NOMO-1 treated with dmso at 0.1 percent for 144 hours (cell line): ENCODE data around the gene LDAF1.
"Not testable (repeated sequence)": the region's sequence is repeated elsewhere in the genome, so short reads cannot be mapped to it uniquely, and the experiment has no call there.

Experiments
- DNase-seq: peaks from one replicate; lab custom pipeline; 2025; ENCODE audit not compliant: unreplicated experiment; lab: John Stamatoyannopoulos, UW

Gene LDAF1

DNA sequence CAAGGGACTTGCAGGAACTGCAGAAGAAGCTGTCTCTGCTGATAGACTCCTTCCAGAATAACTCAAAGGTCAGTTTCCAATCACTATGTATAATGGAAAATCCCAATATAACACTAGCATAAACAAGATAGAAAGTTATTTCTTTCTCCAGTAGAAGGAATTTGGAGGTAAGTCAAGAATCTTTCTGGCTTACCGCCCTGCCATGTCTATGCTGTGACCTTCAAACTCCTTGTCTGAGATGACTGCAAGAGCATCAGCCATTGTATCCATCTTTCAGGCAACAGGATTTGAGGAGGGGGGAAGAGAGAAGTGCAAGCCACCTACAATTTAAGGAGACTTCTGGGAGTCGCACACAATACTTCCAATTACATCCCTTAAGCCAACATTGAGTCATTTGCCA lies 2.7 kb downstream of the LDAF1 start:
- no peak for DNase-seq

DNA sequence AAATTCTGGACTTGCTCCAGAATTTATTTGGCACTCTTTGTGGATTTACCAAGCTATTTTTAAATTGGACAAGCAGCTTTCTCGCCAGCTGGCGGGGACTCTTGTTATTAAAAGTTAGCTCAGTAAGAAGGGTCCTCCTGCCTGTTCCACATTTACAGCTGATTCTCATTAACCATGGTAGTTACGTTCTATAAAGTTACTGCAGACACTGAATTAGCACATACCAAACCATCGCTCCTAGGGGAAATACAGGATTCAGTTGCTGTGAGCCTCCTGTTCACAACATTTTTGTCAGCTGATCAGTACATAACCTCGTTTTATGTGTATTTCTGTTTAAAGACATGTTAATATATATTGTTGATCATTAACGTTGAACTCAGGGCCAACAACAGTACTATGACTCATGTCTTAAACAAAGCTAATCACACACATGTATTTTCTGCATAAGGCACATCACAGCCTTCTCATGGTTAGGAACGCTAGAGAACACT lies 4.2 kb downstream of the LDAF1 start:
- DNase-seq = no peak

DNA sequence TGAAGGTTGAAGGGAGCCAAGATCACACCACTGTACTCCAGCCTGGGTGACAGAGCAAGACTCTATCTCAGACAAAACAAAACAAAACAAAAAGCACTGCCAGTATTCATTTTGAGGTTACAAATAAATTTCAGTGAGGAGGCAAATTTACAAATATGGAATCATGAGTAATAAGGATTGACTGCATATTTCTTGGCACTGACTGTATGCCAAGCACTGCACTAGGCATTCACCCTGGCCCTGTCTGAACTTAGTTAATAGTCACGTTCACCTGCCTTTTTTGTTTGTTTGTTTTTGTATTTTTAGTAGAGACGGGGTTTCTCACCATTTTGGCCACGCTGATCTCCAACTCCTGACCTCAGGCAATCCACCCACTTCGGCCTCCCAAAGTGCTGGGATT lies 5.1 kb downstream of the LDAF1 start:
- no peak for DNase-seq

DNA sequence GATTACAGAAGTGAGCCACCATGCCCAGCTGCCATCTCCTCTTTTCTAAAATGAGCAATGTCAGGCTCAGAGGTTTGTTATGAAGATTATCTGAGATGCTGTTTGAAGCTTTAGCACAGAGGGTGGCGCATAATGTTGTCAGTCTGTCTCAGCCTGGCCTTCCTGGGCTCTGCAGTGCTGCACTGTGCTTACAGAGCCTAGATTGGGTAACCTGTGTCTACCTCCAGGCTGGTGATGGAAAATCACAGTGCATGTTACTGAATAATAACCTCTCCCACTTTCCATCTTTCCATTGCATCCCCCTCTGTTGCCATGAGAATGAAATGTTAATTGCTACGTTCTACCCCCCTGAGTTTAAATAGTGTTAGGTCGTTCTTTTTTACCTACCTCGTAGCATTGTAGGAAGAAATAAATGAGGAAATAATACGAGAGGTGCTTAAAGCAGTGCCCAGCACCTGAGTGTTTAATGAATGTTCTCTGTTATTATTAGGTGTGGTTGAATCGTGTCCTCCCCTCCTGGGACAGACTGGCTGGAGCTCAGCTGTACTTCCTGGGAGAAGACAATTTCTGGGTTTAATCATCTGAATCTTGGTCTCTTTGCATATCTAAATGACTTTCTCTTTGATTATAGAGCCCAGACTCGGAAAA lies 6.2 kb downstream of the LDAF1 start:
- no peak for DNase-seq

DNA sequence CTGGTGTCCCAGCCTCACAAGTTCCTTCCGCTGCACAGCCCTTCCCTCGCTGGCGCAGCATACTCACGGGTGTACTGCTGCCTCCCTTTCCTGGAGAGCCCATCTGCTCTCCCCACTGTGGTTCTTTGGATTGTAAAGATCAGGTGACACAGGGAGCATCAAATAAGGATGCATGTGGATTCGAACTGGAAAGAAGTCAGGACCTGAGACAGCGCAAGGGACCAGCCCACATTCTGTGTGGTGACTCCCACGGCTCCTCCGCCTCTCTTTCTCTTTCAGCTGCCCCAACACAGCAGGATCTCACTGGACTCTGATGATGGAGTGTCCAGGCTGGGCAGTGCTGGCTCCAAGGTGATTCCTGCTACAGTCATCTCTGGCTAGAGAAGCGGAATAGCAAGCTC lies 8.1 kb downstream of the LDAF1 start:
- DNase-seq = no peak

DNA sequence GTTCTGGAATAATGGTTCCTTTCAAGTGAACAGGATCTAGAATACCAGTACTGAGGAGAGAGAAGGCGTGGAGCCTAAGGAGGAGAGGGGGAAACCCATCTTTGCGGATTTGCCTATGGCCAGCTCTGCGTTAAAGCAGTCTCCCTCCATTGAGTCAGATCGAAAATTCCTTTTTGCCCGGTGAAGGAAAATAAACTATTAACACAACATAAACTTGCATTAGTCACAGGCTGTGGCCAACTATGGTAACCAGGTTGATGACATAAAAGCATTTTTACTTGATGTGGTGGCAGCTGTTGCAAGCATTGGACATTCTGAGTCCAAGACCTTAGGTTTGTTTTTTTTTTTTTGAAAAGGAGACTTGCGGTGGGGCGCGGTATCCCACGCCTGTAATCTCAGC lies 8.9 kb downstream of the LDAF1 start:
- no peak for DNase-seq

DNA sequence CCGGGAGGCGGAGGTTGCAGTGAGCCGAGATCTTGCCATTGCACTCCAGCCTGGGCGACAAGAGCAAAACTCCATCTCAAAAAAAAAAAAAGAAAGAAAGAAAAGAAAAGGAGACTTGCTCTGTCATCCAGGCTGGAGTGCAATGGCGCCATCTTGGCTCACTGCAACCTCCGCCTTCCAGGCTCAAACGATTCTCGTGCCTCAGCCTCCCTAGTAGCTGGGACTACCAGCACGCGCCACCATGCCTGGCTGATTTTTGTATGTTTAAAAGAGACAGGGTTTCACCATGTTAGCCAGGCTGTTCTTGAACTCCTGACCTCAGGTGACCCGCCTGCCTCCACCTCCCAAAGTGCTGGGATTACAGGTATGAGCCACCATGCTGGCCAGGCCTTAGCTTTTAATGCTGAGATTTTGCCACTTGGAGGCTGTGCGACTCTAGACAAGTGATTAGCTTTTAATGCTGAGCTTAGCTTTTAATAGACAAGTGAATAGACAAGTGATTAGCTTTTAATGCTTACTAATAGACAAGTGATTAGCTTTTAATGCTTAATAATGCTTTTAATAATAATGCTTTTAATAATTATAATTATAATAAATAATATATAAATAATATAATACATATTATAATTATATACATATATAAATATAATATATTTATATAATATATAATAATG lies 9.6 kb downstream of the LDAF1 start:
- no peak for DNase-seq

DNA sequence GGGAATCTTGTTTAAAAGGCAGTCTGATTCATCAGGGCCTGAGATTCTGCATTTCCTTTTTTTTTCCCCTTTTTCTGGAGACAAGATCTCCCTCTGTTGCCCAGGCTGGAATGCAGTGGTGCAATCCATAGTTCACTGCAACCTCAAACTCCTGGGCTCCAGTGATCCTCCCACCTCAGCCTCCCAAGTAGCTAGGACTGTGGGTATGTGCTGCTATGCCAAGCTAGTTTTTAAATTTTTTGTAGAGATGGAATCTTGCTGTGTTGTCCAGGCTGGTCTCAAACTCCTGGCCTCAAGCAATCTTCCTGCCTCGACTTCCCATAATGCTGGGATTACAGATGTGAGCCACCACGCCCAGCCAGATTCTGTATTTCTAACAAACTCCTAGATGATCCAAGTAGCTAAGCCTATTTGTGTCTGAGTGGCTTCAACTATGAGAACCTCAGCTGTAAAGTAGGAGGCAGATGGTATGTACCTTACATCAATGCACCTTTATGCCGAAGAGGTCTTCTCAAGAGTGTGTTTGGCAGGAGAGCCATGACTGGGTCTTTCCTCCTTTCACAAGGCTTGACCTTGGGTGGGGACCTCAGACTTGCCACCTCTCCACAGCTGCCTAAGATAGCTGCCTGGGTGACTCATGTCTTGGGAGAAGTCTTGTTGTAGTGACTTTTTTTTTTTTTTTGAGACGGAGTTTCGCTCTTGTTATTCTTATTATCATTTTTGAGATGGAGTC lies 10.9 kb downstream of the LDAF1 start:
- no peak for DNase-seq

DNA sequence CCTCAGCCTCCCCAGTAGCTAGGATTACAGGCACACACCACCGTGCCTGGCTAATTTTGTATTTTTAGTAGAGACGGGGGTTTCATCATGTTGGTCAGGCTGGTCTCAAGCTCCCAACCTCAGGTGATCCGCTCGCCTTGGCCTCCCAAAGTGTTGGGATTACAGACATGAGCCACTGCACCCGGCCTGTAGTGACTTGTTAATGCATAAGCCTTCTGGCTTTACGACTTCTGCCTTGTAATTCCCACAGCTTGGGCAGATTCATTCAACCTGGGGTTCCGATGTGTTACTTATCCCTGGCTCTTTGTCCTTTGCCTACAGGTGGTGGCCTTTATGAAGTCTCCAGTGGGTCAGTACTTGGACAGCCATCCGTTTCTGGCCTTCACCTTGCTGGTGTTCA lies 11.6 kb downstream of the LDAF1 start:
- DNase-seq = not testable (repeated sequence)

DNA sequence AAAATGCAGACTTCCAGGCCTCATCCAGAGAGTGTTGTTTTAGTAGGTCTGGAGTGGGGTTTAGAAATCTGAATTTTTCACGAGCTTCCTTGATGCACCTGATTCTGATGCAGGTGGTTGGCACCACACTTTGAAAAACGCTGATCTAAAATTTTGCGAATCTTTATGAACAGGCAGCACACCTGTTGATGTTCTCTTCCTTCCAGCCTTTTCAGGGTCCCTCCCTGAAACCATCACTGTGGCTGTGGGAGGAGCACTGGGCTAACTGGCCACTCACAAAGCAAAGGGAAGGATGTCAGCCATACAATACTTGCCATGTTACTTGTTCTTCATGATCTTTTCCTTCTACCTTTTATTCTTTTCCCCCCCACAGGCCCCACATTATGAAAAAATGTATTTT lies 14.2 kb downstream of the LDAF1 start:
- no peak for DNase-seq

DNA sequence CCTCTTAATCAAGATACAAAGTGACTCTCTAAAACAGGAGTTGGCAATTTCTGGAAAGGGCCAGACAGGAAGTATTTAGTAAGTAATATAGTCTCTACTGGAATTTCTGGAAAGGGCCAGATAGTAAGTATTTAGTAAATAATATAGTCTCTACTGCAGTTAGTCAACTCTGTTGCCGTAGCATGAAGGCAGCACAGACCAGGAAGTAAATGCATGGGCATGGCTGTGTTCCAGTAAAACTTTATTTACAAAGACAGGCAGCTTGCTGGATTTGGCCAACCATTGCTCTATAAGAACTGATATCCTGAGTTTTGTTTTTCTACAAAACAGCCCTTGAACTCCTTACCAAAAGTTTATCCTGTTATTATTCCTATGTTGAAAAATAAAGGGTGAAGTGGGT lies 16.9 kb downstream of the LDAF1 start:
- DNase-seq = no peak

DNA sequence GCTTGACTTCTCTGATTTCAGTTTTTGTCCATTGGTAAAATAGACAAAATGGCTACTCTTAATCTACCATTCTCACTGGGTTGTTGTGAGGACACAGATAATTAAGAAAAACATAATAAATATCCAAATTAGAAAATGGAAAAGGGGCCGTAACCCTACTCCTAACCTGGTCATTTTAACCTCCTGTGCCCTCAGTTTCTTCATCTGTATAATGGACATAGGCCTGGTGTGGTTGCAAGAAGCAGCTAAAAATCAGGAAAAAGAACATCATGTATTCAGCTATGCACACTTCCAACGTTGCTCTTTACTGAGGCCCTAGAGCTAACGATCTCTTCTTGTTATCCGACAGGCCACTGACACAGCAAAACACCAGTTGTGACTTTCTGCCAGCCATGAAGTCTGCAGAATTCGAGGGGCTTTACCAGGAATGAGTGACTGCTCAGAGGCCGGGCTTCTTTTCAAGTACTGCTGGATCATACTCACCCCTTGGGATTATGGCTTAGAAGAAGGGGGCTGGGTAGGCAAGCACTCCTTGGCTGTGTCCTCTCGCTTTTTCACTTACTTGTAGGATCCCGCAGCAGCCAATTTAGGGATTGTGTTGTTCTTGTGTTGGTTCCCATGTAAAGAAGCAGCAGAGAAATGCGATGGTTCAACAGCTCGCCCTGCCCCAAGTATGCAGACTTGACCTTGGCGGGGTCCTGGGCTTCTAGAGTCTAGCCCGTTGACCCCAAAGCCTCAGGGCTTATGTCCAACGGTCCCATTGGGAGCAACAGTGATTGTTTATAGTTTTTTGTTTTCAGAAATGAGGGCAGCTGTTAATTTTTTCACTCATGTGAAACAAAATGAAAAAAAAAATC lies 20.9 kb downstream of the LDAF1 start:
- no peak for DNase-seq

DNA sequence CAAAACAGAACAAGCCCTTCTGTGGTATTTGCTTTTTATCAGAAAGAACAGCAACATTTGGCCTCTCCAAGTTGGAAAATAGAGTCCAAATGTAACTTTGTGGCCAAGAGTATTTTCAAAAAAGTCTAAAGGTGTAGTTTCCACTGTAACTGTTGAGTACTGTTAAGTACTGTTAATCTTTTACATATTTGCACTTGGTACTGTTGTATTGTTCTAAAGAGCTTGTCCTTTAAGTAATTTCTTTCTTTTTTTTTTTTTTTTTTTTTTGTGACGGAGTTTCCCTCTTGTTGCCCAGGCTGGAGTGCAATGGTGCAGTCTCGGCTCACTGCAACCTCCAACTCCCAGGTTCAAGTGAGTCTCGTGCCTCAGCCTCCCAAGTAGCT lies 21.5 kb downstream of the LDAF1 start:
- no peak for DNase-seq

DNA sequence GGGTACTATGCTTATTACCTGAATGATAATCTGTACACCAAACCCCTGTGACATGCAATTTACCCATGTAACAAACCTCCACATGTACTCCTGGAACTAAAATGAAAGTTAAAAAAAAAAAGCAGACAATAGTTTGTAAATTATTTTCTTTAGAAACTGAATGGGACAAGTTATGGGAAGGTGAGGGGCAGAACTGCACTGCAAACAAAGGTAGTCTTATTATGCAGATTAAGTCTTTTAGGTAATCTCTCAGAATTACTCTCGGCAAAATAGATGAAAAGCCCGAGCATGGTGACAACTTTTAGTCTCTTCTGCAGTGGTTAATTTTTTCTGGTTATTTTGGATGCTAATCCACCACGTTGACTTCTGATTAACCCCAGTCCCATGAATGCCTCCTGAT lies 25.5 kb downstream of the LDAF1 start:
- no peak for DNase-seq

DNA sequence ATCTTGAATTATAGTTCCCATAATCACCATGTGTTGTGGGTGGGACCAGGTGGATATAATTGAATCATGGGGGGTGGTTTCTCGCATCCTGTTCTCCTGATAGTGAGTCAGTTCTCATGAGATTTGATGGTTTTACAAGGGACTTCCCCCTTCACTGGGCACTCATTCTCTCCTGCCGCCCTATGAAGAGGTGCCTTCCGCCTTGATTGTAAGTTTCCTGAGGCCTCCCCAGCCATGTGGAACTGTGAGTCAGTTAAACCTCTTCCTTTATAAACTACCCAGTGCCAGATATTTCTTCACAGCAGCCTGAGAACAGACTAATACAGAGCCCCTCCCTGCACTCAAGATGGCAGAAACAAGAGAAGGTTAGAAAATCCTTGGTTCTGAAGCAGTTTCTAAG lies 26.4 kb downstream of the LDAF1 start:
- no peak for DNase-seq

DNA sequence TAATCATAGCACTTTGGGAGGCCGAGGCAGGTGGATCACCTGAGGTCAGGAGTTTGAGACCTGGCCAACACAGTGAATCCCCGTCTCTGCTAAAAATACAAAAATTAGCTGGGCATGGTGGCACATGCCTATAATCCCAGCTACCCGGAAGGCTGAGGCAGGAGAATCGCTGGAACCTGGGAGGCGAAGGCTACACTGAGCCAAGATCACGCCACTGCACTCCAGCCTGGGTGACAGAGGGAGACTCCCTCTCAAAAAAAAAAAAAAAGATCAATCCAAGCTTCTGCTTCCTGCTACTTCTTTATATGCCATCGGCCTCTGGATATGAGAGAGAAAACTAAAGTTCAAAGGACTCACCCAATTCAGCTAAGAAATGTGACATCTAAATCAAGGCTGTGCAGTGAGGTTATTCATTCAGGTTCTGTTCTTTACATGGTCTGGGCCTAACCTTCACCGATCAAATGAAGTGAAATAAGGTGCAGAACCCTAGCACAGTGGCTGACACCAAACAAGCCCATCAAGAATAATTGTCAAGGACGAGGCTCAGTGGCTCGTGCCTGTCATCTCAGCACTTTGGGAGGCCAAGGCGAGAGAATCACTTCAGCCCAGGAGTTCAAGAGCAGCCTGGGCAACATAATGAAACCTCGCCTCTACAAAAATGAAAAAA lies 27.3 kb downstream of the LDAF1 start:
- no peak for DNase-seq

DNA sequence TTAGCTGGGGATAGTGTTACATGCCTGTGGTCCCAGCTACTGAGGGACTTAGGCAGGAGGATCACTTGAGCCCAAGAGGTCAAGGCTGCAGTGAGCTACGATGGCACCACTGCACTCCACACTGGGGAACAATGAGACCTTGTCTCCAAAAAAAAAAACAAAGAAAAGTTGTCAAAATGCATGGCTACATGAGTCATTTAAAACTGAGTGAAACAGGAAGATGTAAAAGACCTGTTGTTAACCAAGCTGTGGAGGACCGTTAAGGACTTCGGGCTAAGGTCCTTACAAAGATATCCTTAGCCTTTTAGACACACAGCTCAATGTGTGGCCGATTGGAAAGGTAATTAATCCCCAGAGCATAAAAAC lies 27.8 kb downstream of the LDAF1 start:
- no peak for DNase-seq

DNA sequence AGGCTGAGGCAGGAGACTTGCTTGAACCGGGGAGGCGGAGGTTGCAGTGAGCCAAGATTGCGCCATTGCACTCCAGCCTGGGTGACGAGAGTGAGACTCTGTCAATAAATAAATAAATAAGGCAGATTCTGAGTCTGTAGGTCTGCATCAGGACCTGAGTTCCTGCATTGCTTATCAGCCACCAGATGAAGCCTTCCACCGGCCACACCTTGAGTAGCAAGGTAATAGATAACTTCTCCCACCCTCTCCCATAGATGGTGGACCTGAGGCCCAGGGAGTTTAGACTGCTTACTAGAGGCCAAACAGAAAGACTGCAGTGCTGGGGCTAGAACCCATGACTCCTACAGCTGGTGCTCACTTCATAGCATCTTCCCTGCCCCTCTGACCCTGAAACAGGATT lies 30.8 kb downstream of the LDAF1 start:
- no peak for DNase-seq

DNA sequence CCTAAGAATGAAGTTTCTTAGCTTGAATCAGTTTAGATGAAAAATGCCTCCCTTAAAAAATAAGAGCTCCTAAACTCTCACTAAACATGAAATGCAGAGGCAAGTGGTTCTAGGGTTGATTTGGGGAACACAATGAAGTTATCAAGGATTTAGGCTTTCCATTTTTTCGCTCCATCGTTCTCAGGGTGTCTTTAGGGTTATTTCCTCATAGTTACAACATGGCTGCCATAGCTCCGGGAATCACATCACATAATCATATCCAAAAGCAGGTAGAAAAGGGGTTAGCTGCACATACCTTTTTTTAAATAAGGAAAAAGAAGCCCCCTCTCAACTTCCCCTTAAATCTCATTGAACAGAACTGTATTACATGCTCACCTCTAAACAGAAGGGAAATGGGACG lies 31.5 kb downstream of the LDAF1 start:
- DNase-seq = no peak

DNA sequence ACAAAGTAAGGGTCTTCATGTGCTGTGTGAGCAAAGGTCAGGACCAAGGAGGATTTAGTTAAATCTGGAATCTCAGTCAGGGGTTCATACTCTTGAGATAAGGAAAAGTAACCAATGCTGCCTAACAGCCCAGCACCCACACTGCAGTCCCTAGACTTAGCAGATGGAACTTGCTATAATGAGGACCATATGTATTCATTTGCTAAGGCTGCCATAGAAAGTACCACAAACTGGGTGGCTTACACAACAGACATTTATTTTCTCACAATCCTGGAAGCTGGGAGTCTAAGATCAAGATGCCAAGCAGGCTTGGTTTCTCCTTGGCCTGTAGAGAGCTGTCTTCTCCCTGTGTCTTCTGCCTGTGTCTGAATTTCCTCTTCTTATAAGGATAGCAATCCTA lies 32.1 kb downstream of the LDAF1 start:
- no peak for DNase-seq

DNA sequence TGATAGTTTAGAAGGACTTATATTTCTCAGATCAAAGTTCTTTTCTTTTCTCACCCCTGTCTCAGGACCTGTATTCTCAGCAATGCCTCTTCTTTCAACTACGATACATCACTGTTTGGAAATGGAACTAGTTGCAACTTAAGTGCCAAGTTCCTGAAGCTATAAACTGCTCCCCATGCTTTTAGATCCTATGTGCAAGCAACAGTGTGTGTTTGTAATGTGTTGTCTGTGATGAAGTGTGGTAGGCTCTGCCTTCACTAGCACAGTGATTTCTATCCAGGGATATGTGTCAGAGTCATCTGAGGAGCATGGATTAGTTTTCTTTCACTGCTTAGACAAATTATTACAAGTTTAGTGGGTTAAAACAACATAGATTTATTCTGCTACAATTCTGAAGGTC lies 34.5 kb downstream of the LDAF1 start:
- no peak for DNase-seq
